ENCODE data around the gene KIF21B. TPM values are rescaled to one million over a fixed set of nuclear protein-coding genes. Genes with fewer than 3 reads are reported as not detected.
A peak's percentile ranks its signal among the peaks of the same experiment; 100 is the strongest.

The KIF21B gene
- total and polyA plus RNA-seq, 2 donors: 7.3 to 8.2 TPM

GRCh38 chr1:200982071-200982945 is 41.2 kb downstream of the KIF21B start:
- WGBS: 95% methylated on average over 19 of the region's 19 CpGs
- Histone ChIP-seq H3K27me3 (ENCODE audit: control insufficient read depth in 2 of 2, insufficient read depth in 1 of 2, low read length in 1 of 2) (no peaks in the 10 kb centered on the region), H3K9me3 (ENCODE audit: control insufficient read depth in 2 of 2, insufficient read depth in 1 of 2, low read length in 1 of 2) (peaks cover 3 to 5% of the 10 kb centered on the region in 2 donors), H3K27ac (ENCODE audit: low read depth in 1 of 2, low read length in 1 of 2) (no peak overlapping the region), H3K36me3 (ENCODE audit: control insufficient read depth in 2 of 2, insufficient read depth in 2 of 2, low read length in 1 of 2) (peaks cover 73 to 84% of the 10 kb centered on the region in 2 donors), H3K4me1 (ENCODE audit: control insufficient read depth in 2 of 2, insufficient read depth in 2 of 2, low read length in 2 of 2) (no peaks in the 10 kb centered on the region), H3K4me3 (ENCODE audit: low read length in 2 of 2) (no peak overlapping the region)
- DNase-seq (ENCODE audit: low read depth in 6 of 9, low spot score in 9 of 9): no peak

GRCh38 chr1:200981278-200981677 is 42.2 kb downstream of the KIF21B start:
- Histone ChIP-seq H3K9me3 (ENCODE audit: control insufficient read depth in 2 of 2, insufficient read depth in 1 of 2, low read length in 1 of 2) (peaks cover 3 to 5% of the 10 kb centered on the region in 2 donors), H3K36me3 (ENCODE audit: control insufficient read depth in 2 of 2, insufficient read depth in 2 of 2, low read length in 1 of 2) (peaks cover 72 to 83% of the 10 kb centered on the region in 2 donors), H3K27me3 (ENCODE audit: control insufficient read depth in 2 of 2, insufficient read depth in 1 of 2, low read length in 1 of 2) (no peaks in the 10 kb centered on the region), H3K4me3 (ENCODE audit: low read length in 2 of 2) (no peak overlapping the region), H3K4me1 (ENCODE audit: control insufficient read depth in 2 of 2, insufficient read depth in 2 of 2, low read length in 2 of 2) (no peaks in the 10 kb centered on the region), H3K27ac (ENCODE audit: low read depth in 1 of 2, low read length in 1 of 2) (no peak overlapping the region)
- no peak for DNase-seq (ENCODE audit: low read depth in 6 of 9, low spot score in 9 of 9)
- WGBS: 99% methylated on average over 4 of the region's 4 CpGs

GRCh38 chr1:200980873-200981272 is 42.6 kb downstream of the KIF21B start:
- Histone ChIP-seq H3K27me3 (ENCODE audit: control insufficient read depth in 2 of 2, insufficient read depth in 1 of 2, low read length in 1 of 2) (no peaks in the 10 kb centered on the region), H3K36me3 (ENCODE audit: control insufficient read depth in 2 of 2, insufficient read depth in 2 of 2, low read length in 1 of 2) (peaks cover 69 to 84% of the 10 kb centered on the region in 2 donors), H3K4me3 (ENCODE audit: low read length in 2 of 2) (no peak overlapping the region), H3K9me3 (ENCODE audit: control insufficient read depth in 2 of 2, insufficient read depth in 1 of 2, low read length in 1 of 2) (peaks cover 3 to 5% of the 10 kb centered on the region in 2 donors), H3K27ac (ENCODE audit: low read depth in 1 of 2, low read length in 1 of 2) (no peak overlapping the region), H3K4me1 (ENCODE audit: control insufficient read depth in 2 of 2, insufficient read depth in 2 of 2, low read length in 2 of 2) (no peaks in the 10 kb centered on the region)
- 97% methylated on average over 10 of the region's 10 CpGs for whole genome bisulfite sequencing
- no peak for DNase-seq (ENCODE audit: low read depth in 6 of 9, low spot score in 9 of 9)

- Histone ChIP-seq H3K27me3 (ENCODE audit: control insufficient read depth in 2 of 2, insufficient read depth in 1 of 2, low read length in 1 of 2) (no peaks in the 10 kb centered on the region), H3K36me3 (ENCODE audit: control insufficient read depth in 2 of 2, insufficient read depth in 2 of 2, low read length in 1 of 2) (peaks cover 73 to 89% of the 10 kb centered on the region in 2 donors), H3K9me3 (ENCODE audit: control insufficient read depth in 2 of 2, insufficient read depth in 1 of 2, low read length in 1 of 2) (peaks cover 3 to 5% of the 10 kb centered on the region in 2 donors), H3K4me1 (ENCODE audit: control insufficient read depth in 2 of 2, insufficient read depth in 2 of 2, low read length in 2 of 2) (no peaks in the 10 kb centered on the region), H3K4me3 (ENCODE audit: low read length in 2 of 2) (no peak overlapping the region), H3K27ac (ENCODE audit: low read depth in 1 of 2, low read length in 1 of 2) (no peak overlapping the region)
- DNase-seq (ENCODE audit: low read depth in 6 of 9, low spot score in 9 of 9): no peak
- WGBS: 98% methylated on average over 2 of the region's 2 CpGs
These were observed 43.1 kb downstream of the KIF21B start for GRCh38 chr1:200980452-200980772.

- Histone ChIP-seq H3K27ac (ENCODE audit: low read depth in 1 of 2, low read length in 1 of 2) (no peak overlapping the region), H3K4me3 (ENCODE audit: low read length in 2 of 2) (no peak overlapping the region), H3K27me3 (ENCODE audit: control insufficient read depth in 2 of 2, insufficient read depth in 1 of 2, low read length in 1 of 2) (no peaks in the 10 kb centered on the region), H3K9me3 (ENCODE audit: control insufficient read depth in 2 of 2, insufficient read depth in 1 of 2, low read length in 1 of 2) (peaks cover 3 to 5% of the 10 kb centered on the region in 2 donors), H3K4me1 (ENCODE audit: control insufficient read depth in 2 of 2, insufficient read depth in 2 of 2, low read length in 2 of 2) (no peaks in the 10 kb centered on the region), H3K36me3 (ENCODE audit: control insufficient read depth in 2 of 2, insufficient read depth in 2 of 2, low read length in 1 of 2) (peaks cover 78 to 90% of the 10 kb centered on the region in 2 donors)
- peak in 2 of 9 donors; percentile 39 to 44 for DNase-seq (ENCODE audit: low read depth in 6 of 9, low spot score in 9 of 9)
- 95% methylated on average over 13 of the region's 13 CpGs for WGBS
These were observed 43.7 kb downstream of the KIF21B start for GRCh38 chr1:200979574-200980451.

GRCh38 chr1:200977071-200977754 is 46.3 kb downstream of the KIF21B start:
- no peak overlapping the region for H3K27ac ChIP-seq (ENCODE audit: low read depth in 1 of 2, low read length in 1 of 2)
- no peaks in the 10 kb centered on the region for H3K4me1 ChIP-seq (ENCODE audit: control insufficient read depth in 2 of 2, insufficient read depth in 2 of 2, low read length in 2 of 2)
- WGBS: 97% methylated on average over 16 of the region's 16 CpGs
- H3K4me3 ChIP-seq (ENCODE audit: low read length in 2 of 2): no peak overlapping the region
- H3K36me3 ChIP-seq (ENCODE audit: control insufficient read depth in 2 of 2, insufficient read depth in 2 of 2, low read length in 1 of 2): peaks cover 80 to 89% of the 10 kb centered on the region in 2 donors
- DNase-seq (ENCODE audit: low read depth in 6 of 9, low spot score in 9 of 9): no peak
- peaks cover 3 to 5% of the 10 kb centered on the region in 2 donors for H3K9me3 ChIP-seq (ENCODE audit: control insufficient read depth in 2 of 2, insufficient read depth in 1 of 2, low read length in 1 of 2)
- no peaks in the 10 kb centered on the region for H3K27me3 ChIP-seq (ENCODE audit: control insufficient read depth in 2 of 2, insufficient read depth in 1 of 2, low read length in 1 of 2)

- WGBS: 96% methylated on average over 8 of the region's 8 CpGs
- DNase-seq (ENCODE audit: low read depth in 6 of 9, low spot score in 9 of 9): no peak
- Histone ChIP-seq H3K4me3 (ENCODE audit: low read length in 2 of 2) (no peak overlapping the region), H3K27me3 (ENCODE audit: control insufficient read depth in 2 of 2, insufficient read depth in 1 of 2, low read length in 1 of 2) (no peaks in the 10 kb centered on the region), H3K4me1 (ENCODE audit: control insufficient read depth in 2 of 2, insufficient read depth in 2 of 2, low read length in 2 of 2) (no peaks in the 10 kb centered on the region), H3K9me3 (ENCODE audit: control insufficient read depth in 2 of 2, insufficient read depth in 1 of 2, low read length in 1 of 2) (peaks cover 3 to 5% of the 10 kb centered on the region in 2 donors), H3K27ac (ENCODE audit: low read depth in 1 of 2, low read length in 1 of 2) (no peak overlapping the region), H3K36me3 (ENCODE audit: control insufficient read depth in 2 of 2, insufficient read depth in 2 of 2, low read length in 1 of 2) (peaks cover 78 to 85% of the 10 kb centered on the region in 2 donors)
These were observed 46.9 kb downstream of the KIF21B start for GRCh38 chr1:200976634-200977033.

- H3K4me3 ChIP-seq (ENCODE audit: low read length in 2 of 2): no peak overlapping the region
- H3K4me1 ChIP-seq (ENCODE audit: control insufficient read depth in 2 of 2, insufficient read depth in 2 of 2, low read length in 2 of 2): no peaks in the 10 kb centered on the region
- DNase-seq (ENCODE audit: low read depth in 6 of 9, low spot score in 9 of 9): no peak
- no peaks in the 10 kb centered on the region for H3K27me3 ChIP-seq (ENCODE audit: control insufficient read depth in 2 of 2, insufficient read depth in 1 of 2, low read length in 1 of 2)
- peaks cover 3% of the 10 kb centered on the region in 2 donors for H3K9me3 ChIP-seq (ENCODE audit: control insufficient read depth in 2 of 2, insufficient read depth in 1 of 2, low read length in 1 of 2)
- 97% methylated on average over 13 of the region's 13 CpGs for WGBS
- H3K36me3 ChIP-seq (ENCODE audit: control insufficient read depth in 2 of 2, insufficient read depth in 2 of 2, low read length in 1 of 2): peaks cover 76 to 79% of the 10 kb centered on the region in 2 donors
- H3K27ac ChIP-seq (ENCODE audit: low read depth in 1 of 2, low read length in 1 of 2): no peak overlapping the region
These were observed 48.1 kb downstream of the KIF21B start for GRCh38 chr1:200975458-200975857.
